ENCODE results near the gene TBX5. TPM values are rescaled to one million over a fixed set of nuclear protein-coding genes. Genes with fewer than 3 reads are reported as not detected.

TBX5 gene
- total and polyA plus RNA-seq, 2 of the 4 experiments (the other 2 are of a cell fraction), result 13.3 to 14.7 TPM

DNA sequence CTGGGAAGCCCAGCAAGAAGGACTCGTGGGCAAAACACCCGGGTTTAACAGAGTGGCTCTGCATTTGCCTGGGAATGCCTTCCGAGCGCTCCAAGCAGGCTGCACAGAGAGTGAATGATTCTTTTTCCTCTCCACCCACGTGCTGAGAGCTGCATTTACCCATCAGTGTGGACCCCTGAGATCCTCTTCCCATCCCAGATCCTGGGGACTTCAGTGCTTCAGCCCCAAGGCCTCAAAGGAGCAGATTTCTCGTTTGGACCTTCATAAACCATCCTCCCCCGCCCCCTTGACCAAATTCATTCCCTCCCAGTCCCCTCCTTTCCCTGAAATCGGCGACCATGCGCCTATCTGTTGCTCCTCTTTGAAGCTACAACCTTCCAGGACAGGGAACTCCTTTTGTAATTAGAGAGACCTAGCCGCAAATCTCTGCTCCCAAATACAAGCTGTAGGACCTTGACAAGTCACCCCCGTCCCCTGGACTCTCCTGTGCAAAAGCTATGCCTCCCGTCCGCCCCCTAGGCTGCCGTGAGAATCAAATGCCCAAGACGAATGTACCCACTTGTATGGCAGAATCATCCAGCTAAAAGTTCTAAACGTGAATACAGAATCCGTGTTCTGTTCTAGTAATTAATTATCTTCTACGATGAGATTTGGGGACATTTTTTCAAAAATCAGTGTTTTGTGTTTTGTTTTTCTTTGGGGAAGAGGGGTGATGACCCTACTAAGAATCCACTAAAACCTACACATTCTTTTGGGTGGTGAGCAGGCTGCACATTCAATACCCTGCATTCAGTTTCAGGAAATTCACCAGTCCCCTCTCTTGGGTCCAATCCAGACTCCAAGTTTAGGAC is 8.8 kb downstream of the TBX5 start (continued):
- TF ChIP-seq BHLHE40 (IDR thresholded peaks at IDR 0.05; ENCODE audit: low read depth, low read length), result no peak
- no peak for TF ChIP-seq FOS (IDR thresholded peaks at IDR 0.05; ENCODE audit: low read depth, low read length)
- TF ChIP-seq MAFK (IDR thresholded peaks at IDR 0.05; ENCODE audit: low read depth, low read length), result no peak

DNA sequence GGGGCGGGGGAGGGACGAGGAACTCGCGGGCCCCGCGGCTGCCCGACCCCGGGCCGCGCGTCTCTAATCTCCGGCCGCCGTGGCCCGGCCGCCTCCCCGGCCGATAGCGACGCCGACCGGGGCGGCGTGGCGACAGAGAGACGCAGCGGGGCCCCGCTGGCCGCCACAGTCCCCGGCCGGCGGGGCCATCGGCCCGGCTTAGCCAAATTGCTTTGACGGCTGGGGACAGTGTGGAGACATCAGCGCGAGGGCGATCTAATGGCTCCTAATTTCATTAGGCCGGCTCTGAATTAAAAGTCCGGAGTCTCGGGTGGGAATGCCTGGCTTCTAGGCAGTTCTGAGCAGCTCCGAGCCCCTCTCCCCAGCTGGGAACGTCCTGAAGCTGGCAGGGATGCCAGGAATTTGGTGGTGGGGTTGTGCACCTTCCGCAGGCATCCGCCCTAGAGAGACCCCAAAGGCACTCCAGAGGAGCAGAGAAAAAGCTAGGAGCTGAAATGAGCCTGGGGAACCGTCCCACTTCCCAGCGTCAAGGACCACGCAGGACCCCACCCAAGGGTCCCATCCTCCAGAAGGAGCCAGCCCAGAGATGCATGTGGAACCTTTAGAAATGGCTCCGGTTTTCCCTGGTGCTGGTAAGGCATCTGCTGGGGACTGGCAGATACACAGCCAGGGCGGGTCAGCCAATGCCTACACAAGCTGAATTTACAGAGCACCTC is 9.6 kb downstream of the TBX5 start:
- Histone ChIP-seq H3K18ac (ENCODE audit: low read depth, low read length) (peak overlapping the region; percentile 7; the same call in 1 of the 2 replicates), H3K56ac (ENCODE audit: extremely low read depth, insufficient read depth, low read length) (peak overlapping the region; percentile 13; the same call in 1 of the 2 replicates), H2BK5ac (ENCODE audit: low read depth, low read length, poor library complexity, severe bottlenecking) (peak overlapping the region; percentile 67), H3K9me3 (ENCODE audit: control insufficient read depth, insufficient read depth, low read length) (no peaks in the 10 kb centered on the region), H3K27ac (ENCODE audit: insufficient read depth, low read length) (peak overlapping the region; percentile 67), H3K4me2 (ENCODE audit: low read depth, low read length) (peak overlapping the region; percentile 72), H2BK120ac (ENCODE audit: low read depth, low read length) (peak overlapping the region; percentile 75), H3K4me1 (ENCODE audit: control insufficient read depth, insufficient read depth, low read length) (peaks cover 51% of the 10 kb centered on the region), H3K36me3 (ENCODE audit: control insufficient read depth, insufficient read depth, low read length) (peaks cover 70% of the 10 kb centered on the region), H3K4ac (ENCODE audit: low read depth, low read length) (peak overlapping the region; percentile 61), H3K23ac (ENCODE audit: low read depth, low read length) (peak overlapping the region; percentile 87), H2AK9ac (replicated peaks; ENCODE audit: low read depth, low read length, poor library complexity) (peak overlapping the region; percentile 65), H4K8ac (ENCODE audit: low read depth in 2 of 2, low read length in 2 of 2) (peak overlapping the region; percentile 77 to 88; a peak in 3 of 4 replicates), H3K79me1 (ENCODE audit: low read depth in 1 of 2, low read length in 2 of 2) (peaks cover 20 to 78% of the 10 kb centered on the region in 2 experiments), H3K14ac (replicated peaks; ENCODE audit: low read depth, low read length) (peak overlapping the region; percentile 26), H2BK20ac (ENCODE audit: low read depth, low read length) (peak overlapping the region; percentile 2; the same call in 1 of the 2 replicates), H2BK15ac (ENCODE audit: low read depth, low read length) (no peak overlapping the region), H4K91ac (ENCODE audit: insufficient read depth, low read depth, low read length) (peak overlapping the region; percentile 76), H4K5ac (ENCODE audit: low read depth, low read length) (peak overlapping the region; percentile 30), H3K27me3 (ENCODE audit: control insufficient read depth, insufficient read depth, low read length) (no peaks in the 10 kb centered on the region), H2AK5ac (ENCODE audit: low read depth, low read length) (peak overlapping the region; percentile 56), H3K9ac (ENCODE audit: low read depth, low read length) (peak overlapping the region; percentile 39), H2AFZ (replicated peaks; ENCODE audit: low read length, poor library complexity) (peak overlapping the region; percentile 81), H3K4me3 (ENCODE audit: insufficient read depth, low read depth, low read length) (peak overlapping the region; percentile 30; the same call in 1 of the 2 replicates), H3K9me1 (ENCODE audit: insufficient read depth, low read length) (peaks cover 11% of the 10 kb centered on the region), H4K20me1 (ENCODE audit: insufficient read depth, low read length) (peaks cover 13% of the 10 kb centered on the region)
- BruUV-seq (replicated peaks), result no TSS peak
- TF ChIP-seq, protein P1, sequence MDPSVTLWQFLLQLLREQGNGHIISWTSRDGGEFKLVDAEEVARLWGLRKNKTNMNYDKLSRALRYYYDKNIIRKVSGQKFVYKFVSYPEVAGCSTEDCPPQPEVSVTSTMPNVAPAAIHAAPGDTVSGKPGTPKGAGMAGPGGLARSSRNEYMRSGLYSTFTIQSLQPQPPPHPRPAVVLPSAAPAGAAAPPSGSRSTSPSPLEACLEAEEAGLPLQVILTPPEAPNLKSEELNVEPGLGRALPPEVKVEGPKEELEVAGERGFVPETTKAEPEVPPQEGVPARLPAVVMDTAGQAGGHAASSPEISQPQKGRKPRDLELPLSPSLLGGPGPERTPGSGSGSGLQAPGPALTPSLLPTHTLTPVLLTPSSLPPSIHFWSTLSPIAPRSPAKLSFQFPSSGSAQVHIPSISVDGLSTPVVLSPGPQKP (IDR thresholded peaks at IDR 0.05; ENCODE audit: borderline replicate concordance, low read depth, low read length), result no peak
- no peak for TF ChIP-seq POLR2A (IDR thresholded peaks at IDR 0.05; ENCODE audit: low read depth, low read length)
- WGBS, 2 experiments (ENCODE audit: extremely low coverage in 2 of 2, insufficient read length in 1 of 2), result 1% methylated on average over 12 of the region's 50 CpGs; no CpG with 5 or more reads in 1 of the 2 experiments
- ATAC-seq (ENCODE audit: low read depth) (peak; percentile 10), DNase-seq (peak; percentile 59)
- dilution Hi-C loops (cut with HindIII; ENCODE audit: low sequenced_read_pairs, unreplicated experiment) (no loop called here), intact Hi-C loops (cut with micrococcal nuclease) (loop anchor here (2.0 to 5.0 kb wide), 2 partner anchors 14 to 429 kb away; partner anchors contain the start of gene RBM19), in situ Hi-C loops (cut with MboI; ENCODE audit: low sequenced_read_pairs) (no loop called here)
- POLR2A ChIA-PET (ENCODE audit: unreplicated experiment), result no interaction called here
- CTCF ChIA-PET, result interaction anchor here (0.9 kb wide), 1 partner anchor 79 kb away, joined by 3 read pairs; no protein-coding TSS in a partner anchor
